Fibroblast of lung (primary cell): Measurements from ENCODE around the gene SPEM1. TPM values are rescaled to one million over a fixed set of nuclear protein-coding genes. Genes with fewer than 3 reads are reported as not detected.
A peak's percentile ranks its signal among the peaks of the same experiment; 100 is the strongest.

Experiments used
- DNase-seq, 2 donors: peaks; one replicate each; pipeline versions ENCODE4 v3.0.0 to v3.0.0-alpha.2; 2010; ENCODE audit warnings: low read depth in 2 of 2
- H2AFZ ChIP-seq: 2 replicates; pipeline ENCODE4 v1.5.1; 2012; ENCODE audit warnings: low read length, control low read depth, inconsistent platforms
- H3K27ac ChIP-seq: 2 replicates; pipeline ENCODE4 v1.5.1; 2011; ENCODE audit warnings: low read length, control low read depth; ENCODE audit not compliant: insufficient read depth
- H3K27me3 ChIP-seq: 2 replicates; pipeline ENCODE4 v1.5.1; 2011; ENCODE audit warnings: mild to moderate bottlenecking, low read length; ENCODE audit not compliant: control insufficient read depth, insufficient read depth
- H3K36me3 ChIP-seq: 2 replicates; pipeline ENCODE4 v1.5.1; 2011; ENCODE audit warnings: low read length; ENCODE audit not compliant: control insufficient read depth, insufficient read depth
- H3K4me1 ChIP-seq: 2 replicates; pipeline ENCODE4 v1.5.1; 2011; ENCODE audit warnings: low read length; ENCODE audit not compliant: control insufficient read depth, insufficient read depth; ENCODE audit errors: extremely low read depth
- H3K4me2 ChIP-seq: 2 replicates; pipeline ENCODE4 v1.5.1; 2011; ENCODE audit warnings: low read length, control low read depth; ENCODE audit not compliant: insufficient read depth; ENCODE audit errors: extremely low read depth
- H3K4me3 ChIP-seq, 4 experiments: fragments of 200-600 bp in 1 of 4; sonication (generic) in 1 of 4; replicated peaks in 1 of 4; 2 replicates each; pipeline ENCODE4 v1.5.1; 2011 to 2016; ENCODE audit warnings: low read length in 4 of 4, low read depth in 3 of 4, mild to moderate bottlenecking in 3 of 4, control low read depth in 2 of 4, inconsistent platforms in 1 of 4, mixed read lengths in 1 of 4; ENCODE audit not compliant: insufficient read depth in 1 of 4; ENCODE audit errors: control extremely low read depth in 1 of 4
- H3K79me2 ChIP-seq: 2 replicates; pipeline ENCODE4 v1.5.1; 2012; ENCODE audit warnings: mild to moderate bottlenecking, low read length, inconsistent platforms; ENCODE audit not compliant: control insufficient read depth, insufficient read depth
- H3K9ac ChIP-seq: 2 replicates; pipeline ENCODE4 v1.5.1; 2011; ENCODE audit warnings: mild to moderate bottlenecking, low read length, control low read depth; ENCODE audit not compliant: insufficient read depth
- H3K9me3 ChIP-seq: 2 replicates; pipeline ENCODE4 v1.5.1; 2012; ENCODE audit warnings: low read depth, low read length; ENCODE audit not compliant: control insufficient read depth, insufficient read depth
- H4K20me1 ChIP-seq: 2 replicates; pipeline ENCODE4 v1.5.1; 2011; ENCODE audit warnings: low read length; ENCODE audit not compliant: control insufficient read depth, insufficient read depth; ENCODE audit errors: extremely low read depth
- CTCF ChIP-seq, 2 donors: IDR thresholded peaks in 1 of 2; conservative IDR thresholded peaks in 1 of 2; 1 replicate in 1 of 2; 2 replicates in 1 of 2; pipeline ENCODE4 v1.5.1; 2011 to 2012; ENCODE audit warnings: low read length in 2 of 2, control low read depth in 1 of 2, inconsistent platforms in 1 of 2, low read depth in 1 of 2, mild to moderate bottlenecking in 1 of 2
- EZH2 ChIP-seq: IDR thresholded peaks from 2 replicates; pipeline ENCODE4 v1.5.1; 2012; ENCODE audit warnings: low read length, control low read depth, mild to moderate bottlenecking; ENCODE audit errors: missing control alignments
- polyA plus RNA-seq, 2 donors: library from polyadenylated mRNA; depleted of rRNA in 1 of 2; stranded (reverse) in 1 of 2; unstranded in 1 of 2; fragments of >200 nt; gene quantifications; 2 replicates each; pipeline ENCODE4 v1.2.1, GENCODE V29; 2011 to 2012; ENCODE audit warnings: missing spikeins in 1 of 2
- total RNA-seq: library from RNA; depleted of rRNA; stranded (reverse); fragments of >200 nt; gene quantifications from 2 replicates; pipeline ENCODE4 v1.2.1, GENCODE V29; 2014

SPEM1 gene
- total and polyA plus RNA-seq, 2 donors (not counting 1 experiment from before 2014, with no cell fraction given) = not detected

DNA sequence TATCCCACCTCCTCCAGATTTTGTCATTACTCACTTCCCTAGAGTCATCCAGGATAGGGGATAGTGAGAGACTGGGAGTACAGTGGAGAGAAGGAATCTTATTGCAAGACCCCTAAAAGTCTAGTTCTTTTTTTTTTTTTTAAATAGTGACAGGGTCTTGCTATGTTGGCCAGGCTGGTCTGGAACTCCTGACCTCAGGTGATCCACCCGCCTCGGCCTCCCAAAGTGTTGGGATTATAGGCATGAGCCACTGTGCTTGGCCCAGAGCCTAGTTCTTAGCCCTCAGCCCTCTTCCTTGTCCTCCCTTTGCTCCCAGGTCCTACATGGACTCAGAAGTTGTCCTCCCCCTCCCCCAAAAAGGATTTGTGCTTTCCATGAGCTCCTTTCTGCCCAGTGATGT, 22.0 kb downstream of the SPEM1 start:
- H3K9me3 ChIP-seq = no peaks in the 10 kb centered on the region
- H4K20me1 ChIP-seq = no peaks in the 10 kb centered on the region
- TF ChIP-seq EZH2 (no peak), CTCF (conservative IDR thresholded peaks at IDR 0.05 in 1 of 2, IDR thresholded peaks at IDR 0.05 in 1 of 2; ENCODE audit: low read depth in 1 of 2, low read length in 2 of 2) (no peak)
- H3K4me2 ChIP-seq = no peak overlapping the region
- no peak overlapping the region for H3K9ac ChIP-seq
- no peaks in the 10 kb centered on the region for H3K36me3 ChIP-seq
- no peak overlapping the region for H3K27ac ChIP-seq
- peaks cover 18% of the 10 kb centered on the region for H3K4me1 ChIP-seq
- no peak overlapping the region for H2AFZ ChIP-seq
- no peak for DNase-seq
- H3K4me3 ChIP-seq = no peak overlapping the region
- no peaks in the 10 kb centered on the region for H3K79me2 ChIP-seq
- peaks cover 35% of the 10 kb centered on the region for H3K27me3 ChIP-seq

- Histone ChIP-seq H3K4me2 (no peak overlapping the region), H3K27me3 (peaks cover 31% of the 10 kb centered on the region), H3K9ac (no peak overlapping the region), H3K4me1 (peaks cover 15% of the 10 kb centered on the region), H2AFZ (no peak overlapping the region), H3K79me2 (no peaks in the 10 kb centered on the region), H3K4me3 (no peak overlapping the region), H3K9me3 (no peaks in the 10 kb centered on the region), H3K27ac (no peak overlapping the region), H4K20me1 (no peaks in the 10 kb centered on the region), H3K36me3 (no peaks in the 10 kb centered on the region)
- no peak for TF ChIP-seq EZH2
- no peak for TF ChIP-seq CTCF (conservative IDR thresholded peaks at IDR 0.05 in 1 of 2, IDR thresholded peaks at IDR 0.05 in 1 of 2; ENCODE audit: low read depth in 1 of 2, low read length in 2 of 2)
- DNase-seq = peak; percentile 52 to 72
These were observed 23.7 kb downstream of the SPEM1 start for GRCh38 chr17:7443499-7444485.

DNA sequence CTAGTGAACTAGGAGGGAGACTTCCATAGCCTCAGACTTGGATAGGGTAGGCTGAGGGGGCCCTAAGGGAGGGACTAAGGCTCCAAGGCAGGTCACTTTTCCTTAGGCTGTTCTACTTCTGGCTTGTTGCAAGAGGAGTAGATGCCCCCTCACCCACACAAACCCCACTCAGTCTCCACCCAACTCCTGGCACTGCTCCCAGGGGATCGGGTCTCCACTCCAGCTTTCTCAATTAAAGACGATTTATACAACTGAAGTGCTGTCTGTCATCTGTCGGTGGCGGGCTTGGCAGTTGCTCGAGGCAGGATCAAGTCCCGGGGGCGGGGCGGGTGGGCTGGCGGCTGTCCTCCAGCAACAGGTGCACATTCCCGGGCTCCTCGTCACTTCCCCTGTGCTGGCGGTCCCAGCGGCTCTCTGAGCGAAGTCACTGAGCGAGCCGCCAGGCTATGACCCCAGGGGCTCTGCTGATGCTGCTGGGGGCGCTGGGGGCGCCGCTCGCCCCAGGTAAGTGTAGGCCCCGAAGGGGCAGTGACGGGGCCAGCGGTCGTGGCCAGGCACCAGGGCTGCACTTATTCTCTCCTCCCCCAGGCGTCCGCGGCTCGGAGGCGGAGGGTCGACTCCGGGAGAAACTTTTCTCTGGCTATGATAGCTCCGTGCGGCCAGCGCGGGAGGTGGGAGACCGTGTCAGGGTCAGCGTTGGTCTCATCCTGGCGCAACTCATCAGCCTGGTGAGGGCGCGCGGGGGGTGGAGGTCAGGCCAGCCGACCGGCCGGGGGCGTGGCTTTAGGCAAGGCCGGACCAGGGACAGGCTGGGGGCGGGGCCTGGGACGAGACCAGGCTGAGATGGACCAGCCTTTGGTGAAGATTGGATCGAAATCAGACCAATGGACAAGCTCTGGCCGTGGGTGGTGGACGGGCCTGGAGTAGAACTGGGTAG, 24.8 kb downstream of the SPEM1 start, which contains the start of gene CHRNB1:
TSS of gene CHRNB1 (plus strand) at position 380 of the 937 bp plus-strand sequence. CDS start at position 447, 67 bp downstream.
- peak; percentile 20 to 52 for DNase-seq
- no peaks in the 10 kb centered on the region for H3K79me2 ChIP-seq
- TF ChIP-seq EZH2 = no peak
- no peak for TF ChIP-seq CTCF (conservative IDR thresholded peaks at IDR 0.05 in 1 of 2, IDR thresholded peaks at IDR 0.05 in 1 of 2; ENCODE audit: low read depth in 1 of 2, low read length in 2 of 2)
- no peaks in the 10 kb centered on the region for H3K9me3 ChIP-seq
- peaks cover 27% of the 10 kb centered on the region for H3K27me3 ChIP-seq
- H3K4me2 ChIP-seq = peak within 1 kb of the TSS; percentile 59
- peak within 1 kb of the TSS; percentile 20 for H2AFZ ChIP-seq
- H3K36me3 ChIP-seq = no peaks in the 10 kb centered on the region
- H3K9ac ChIP-seq = no peak within 1 kb of the TSS
- peak within 1 kb of the TSS; percentile 9 to 49 (median 21) for H3K4me3 ChIP-seq
- peaks cover 13% of the 10 kb centered on the region for H3K4me1 ChIP-seq
- no peaks in the 10 kb centered on the region for H4K20me1 ChIP-seq
- no peak within 1 kb of the TSS for H3K27ac ChIP-seq
